Measurements from ENCODE around the gene GLIPR1. TPM values are rescaled to one million over a fixed set of nuclear protein-coding genes. Genes with fewer than 3 reads are reported as not detected.

The GLIPR1 gene
- total RNA-seq, 2 experiments from 2014 or later = 41.3 to 47.7 TPM

GRCh38 chr12:75529826-75530225, 49.3 kb downstream of the GLIPR1 start:
- Histone ChIP-seq H3K4me1 (ENCODE audit: insufficient read depth, low read length) (no peaks in the 10 kb centered on the region), H3K27ac (ENCODE audit: low read depth in 1 of 2, low read length in 2 of 2) (no peak overlapping the region), H3K27me3 (ENCODE audit: control insufficient read depth in 1 of 2, insufficient read depth in 2 of 2, low read length in 2 of 2) (peaks cover 0 to 10% of the 10 kb centered on the region in 2 experiments), H3K36me3 (ENCODE audit: insufficient read depth, low read length) (no peaks in the 10 kb centered on the region), H3K9me3 (ENCODE audit: control insufficient read depth in 1 of 2, insufficient read depth in 1 of 2, low read length in 2 of 2) (no peaks in the 10 kb centered on the region), H3K4me3 (ENCODE audit: low read length) (no peak overlapping the region)
- Mint-ChIP-seq H3K9me3 (no peaks in the 10 kb centered on the region), H3K27ac (no peak overlapping the region), H3K4me1 (ENCODE audit: low read depth) (no peaks in the 10 kb centered on the region), H3K36me3 (ENCODE audit: low read depth) (no peaks in the 10 kb centered on the region), H3K27me3 (peaks cover 35% of the 10 kb centered on the region), H3K4me3 (no peak overlapping the region)
- intact Hi-C loops (cut with DNase I, micrococcal nuclease) = loop anchor here (2.0 to 10.0 kb wide), 5 partner anchors 507 to 1262 kb away; no protein-coding TSS in a partner anchor
- ChIA-PET CTCF (no interaction called here), POLR2A (no interaction called here)
- TF ChIP-seq CTCF (IDR thresholded peaks at IDR 0.05) = no peak
- no peak for ATAC-seq (ENCODE audit: poor library complexity)
- no peak for DNase-seq

GRCh38 chr12:75533239-75533638, 52.7 kb downstream of the GLIPR1 start:
- Mint-ChIP-seq H3K36me3 (ENCODE audit: low read depth) (no peaks in the 10 kb centered on the region), H3K4me3 (no peak overlapping the region), H3K9me3 (no peaks in the 10 kb centered on the region), H3K27ac (no peak overlapping the region), H3K4me1 (ENCODE audit: low read depth) (no peaks in the 10 kb centered on the region), H3K27me3 (peaks cover 14% of the 10 kb centered on the region)
- H3K36me3 ChIP-seq (ENCODE audit: insufficient read depth, low read length) = no peaks in the 10 kb centered on the region
- POLR2A ChIA-PET = no interaction called here
- intact Hi-C loops (cut with DNase I, micrococcal nuclease) = no loop called here
- H3K9me3 ChIP-seq (ENCODE audit: control insufficient read depth in 1 of 2, insufficient read depth in 1 of 2, low read length in 2 of 2) = no peaks in the 10 kb centered on the region
- H3K4me3 ChIP-seq (ENCODE audit: low read length) = no peak overlapping the region
- H3K4me1 ChIP-seq (ENCODE audit: insufficient read depth, low read length) = no peaks in the 10 kb centered on the region
- peaks cover 0 to 9% of the 10 kb centered on the region in 2 experiments for H3K27me3 ChIP-seq (ENCODE audit: control insufficient read depth in 1 of 2, insufficient read depth in 2 of 2, low read length in 2 of 2)
- TF ChIP-seq CTCF (IDR thresholded peaks at IDR 0.05) = no peak
- H3K27ac ChIP-seq (ENCODE audit: low read depth in 1 of 2, low read length in 2 of 2) = no peak overlapping the region
- CTCF ChIA-PET = no interaction called here
- no peak for ATAC-seq (ENCODE audit: poor library complexity)
- no peak for DNase-seq

- Histone ChIP-seq H3K27ac (ENCODE audit: low read depth in 1 of 2, low read length in 2 of 2) (no peak overlapping the region), H3K9me3 (ENCODE audit: control insufficient read depth in 1 of 2, insufficient read depth in 1 of 2, low read length in 2 of 2) (no peaks in the 10 kb centered on the region), H3K27me3 (ENCODE audit: control insufficient read depth in 1 of 2, insufficient read depth in 2 of 2, low read length in 2 of 2) (peaks cover 0 to 4% of the 10 kb centered on the region in 2 experiments), H3K4me1 (ENCODE audit: insufficient read depth, low read length) (no peaks in the 10 kb centered on the region), H3K36me3 (ENCODE audit: insufficient read depth, low read length) (no peaks in the 10 kb centered on the region), H3K4me3 (ENCODE audit: low read length) (no peak overlapping the region)
- ChIA-PET POLR2A (no interaction called here), CTCF (no interaction called here)
- intact Hi-C loops (cut with DNase I, micrococcal nuclease) = no loop called here
- ATAC-seq (ENCODE audit: poor library complexity) = no peak
- DNase-seq = no peak
- no peak for TF ChIP-seq CTCF (IDR thresholded peaks at IDR 0.05)
- Mint-ChIP-seq H3K36me3 (ENCODE audit: low read depth) (no peaks in the 10 kb centered on the region), H3K4me1 (ENCODE audit: low read depth) (no peaks in the 10 kb centered on the region), H3K4me3 (no peak overlapping the region), H3K27me3 (peaks cover 19% of the 10 kb centered on the region), H3K27ac (no peak overlapping the region), H3K9me3 (no peaks in the 10 kb centered on the region)
Observed at GRCh38 chr12:75539889-75540288, 59.3 kb downstream of the GLIPR1 start.

Data from CD4-positive, alpha-beta T cell (primary cell).